ENCODE measurements around the gene CCDC184.
"Not testable (repeated sequence)": the region's sequence is repeated elsewhere in the genome, so short reads cannot be mapped to it uniquely, and the experiment has no call there.

Gene CCDC184

GRCh38 chr12:48180424-48180823, 3.0 kb upstream of the CCDC184 start:
- no peak for DNase-seq

- no peak for DNase-seq
Measured at GRCh38 chr12:48180857-48181495, 2.5 kb upstream of the CCDC184 start.

GRCh38 chr12:48182631-48183030, 813 bp upstream of the CCDC184 start:
- peak; percentile 15 for DNase-seq

- no peak for DNase-seq
Measured at GRCh38 chr12:48183876-48184548, 568 bp downstream of the CCDC184 start.

GRCh38 chr12:48184549-48184922, 1.1 kb downstream of the CCDC184 start:
- no peak for DNase-seq

GRCh38 chr12:48185181-48185919, 1.9 kb downstream of the CCDC184 start:
- no peak for DNase-seq

- no peak for DNase-seq
Measured at GRCh38 chr12:48187916-48188695, 4.7 kb downstream of the CCDC184 start.

- DNase-seq, result peak; percentile 75
Measured at GRCh38 chr12:48189331-48190125, 6.1 kb downstream of the CCDC184 start.

- no peak for DNase-seq
Measured at GRCh38 chr12:48191096-48191495, 7.7 kb downstream of the CCDC184 start.

GRCh38 chr12:48192861-48193260, 9.4 kb downstream of the CCDC184 start:
- DNase-seq, result no peak

- no peak for DNase-seq
Measured at GRCh38 chr12:48193623-48194022, 10.2 kb downstream of the CCDC184 start.

- DNase-seq, result no peak
Measured at GRCh38 chr12:48194799-48195201, 11.4 kb downstream of the CCDC184 start.

- peak; percentile 37 for DNase-seq
Measured at GRCh38 chr12:48197549-48197970, 14.1 kb downstream of the CCDC184 start.

GRCh38 chr12:48197971-48198671, 14.7 kb downstream of the CCDC184 start:
- peak; percentile 98 for DNase-seq

GRCh38 chr12:48198672-48198971, 15.2 kb downstream of the CCDC184 start:
- peak; percentile 34 for DNase-seq

- no peak for DNase-seq
Measured at GRCh38 chr12:48198985-48199384, 15.5 kb downstream of the CCDC184 start.

- no peak for DNase-seq
Measured at GRCh38 chr12:48199774-48200221, 16.4 kb downstream of the CCDC184 start.

- no peak for DNase-seq
Measured at GRCh38 chr12:48201091-48201490, 17.6 kb downstream of the CCDC184 start.

GRCh38 chr12:48201516-48201915, 18.1 kb downstream of the CCDC184 start:
- no peak for DNase-seq

- DNase-seq, result no peak
Measured at GRCh38 chr12:48202766-48203165, 19.3 kb downstream of the CCDC184 start.

- no peak for DNase-seq
Measured at GRCh38 chr12:48203192-48203591, 19.7 kb downstream of the CCDC184 start, which contains the start of gene OR10AD1. OR10AD1 (minus strand) TSS chr12:48203292; CDS start chr12:48203292, 0 bp downstream.

GRCh38 chr12:48209495-48209894, 26.1 kb downstream of the CCDC184 start:
- not testable (repeated sequence) for DNase-seq
